Measurements from ENCODE around the gene CNTNAP2.

CNTNAP2 gene

GRCh38 chr7:146830686-146831085, 714.1 kb downstream of the CNTNAP2 start:
- DNase-seq (ENCODE audit: low spot score) = no peak
- TF ChIP-seq CTCF (IDR thresholded peaks at IDR 0.05; ENCODE audit: extremely low read depth, missing control alignments) = no peak

GRCh38 chr7:146831875-146832274, 715.3 kb downstream of the CNTNAP2 start:
- DNase-seq (ENCODE audit: low spot score) = no peak

GRCh38 chr7:146844405-146844804, 727.8 kb downstream of the CNTNAP2 start:
- TF ChIP-seq CTCF (IDR thresholded peaks at IDR 0.05; ENCODE audit: extremely low read depth, missing control alignments) = no peak
- no peak for DNase-seq (ENCODE audit: low spot score)

More at GRCh38 chr7:146831875-146832274, 715.3 kb downstream of the CNTNAP2 start:
- TF ChIP-seq CTCF (IDR thresholded peaks at IDR 0.05; ENCODE audit: extremely low read depth, missing control alignments) = no peak

GRCh38 chr7:146858690-146859089, 742.1 kb downstream of the CNTNAP2 start:
- no peak for DNase-seq (ENCODE audit: low spot score)
- TF ChIP-seq CTCF (IDR thresholded peaks at IDR 0.05; ENCODE audit: extremely low read depth, missing control alignments) = no peak

GRCh38 chr7:146861701-146862100, 745.1 kb downstream of the CNTNAP2 start:
- TF ChIP-seq CTCF (IDR thresholded peaks at IDR 0.05; ENCODE audit: extremely low read depth, missing control alignments) = no peak
- DNase-seq (ENCODE audit: low spot score) = no peak

- no peak for DNase-seq (ENCODE audit: low spot score)
- no peak for TF ChIP-seq CTCF (IDR thresholded peaks at IDR 0.05; ENCODE audit: extremely low read depth, missing control alignments)
These were observed 745.8 kb downstream of the CNTNAP2 start for GRCh38 chr7:146862415-146862814.

- DNase-seq (ENCODE audit: low spot score) = no peak
- TF ChIP-seq CTCF (IDR thresholded peaks at IDR 0.05; ENCODE audit: extremely low read depth, missing control alignments) = no peak
These were observed 748.0 kb downstream of the CNTNAP2 start for GRCh38 chr7:146864644-146865043.
